Common myeloid progenitor, CD34-positive (primary cell): ENCODE results near the gene RAPSN.
A peak's percentile ranks its signal among the peaks of the same experiment; 100 is the strongest.

Experiments used
- CTCF ChIA-PET: fragments of 350-600 bp; sonication (Branson Sonifier 250); formaldehyde crosslinking; loops from one replicate; lab custom pipeline; 2021; ENCODE audit warnings: antibody characterized with exemption; lab: Charles Lee
- POLR2A ChIA-PET: fragments of 350-600 bp; sonication (Branson Sonifier 250); formaldehyde crosslinking; loops from one replicate; lab custom pipeline; 2021; ENCODE audit warnings: antibody characterized with exemption; lab: Charles Lee
- DNase-seq, 3 donors: peaks; one replicate each; pipeline versions ENCODE4 v3.0.0 to v3.0.0-alpha.2; 2013
- H3K27ac ChIP-seq, 2 experiments: 1 replicate in 1 of 2; 2 replicates in 1 of 2; pipeline ENCODE4 v1.7.0; 2013; ENCODE audit warnings: inconsistent platforms in 2 of 2, low read length in 2 of 2, mild to moderate bottlenecking in 2 of 2, low read depth in 1 of 2, moderate library complexity in 1 of 2; ENCODE audit not compliant: severe bottlenecking in 2 of 2, insufficient read depth in 1 of 2, poor library complexity in 1 of 2
- H3K27me3 ChIP-seq, 5 experiments: replicated peaks in 2 of 5; 1 replicate in 3 of 5; 2 replicates in 2 of 5; pipeline versions ENCODE4 v1.6.1 to v1.7.0; 2013; ENCODE audit warnings: low read length in 4 of 5, mild to moderate bottlenecking in 2 of 5, moderate library complexity in 2 of 5, inconsistent platforms in 1 of 5; ENCODE audit not compliant: insufficient read depth in 5 of 5, control insufficient read depth in 4 of 5
- H3K36me3 ChIP-seq, 4 experiments: 1 replicate in 2 of 4; 2 replicates in 2 of 4; pipeline versions ENCODE4 v1.6.1 to v1.7.0; 2013; ENCODE audit warnings: low read length in 3 of 4, control low read depth in 1 of 4, mild to moderate bottlenecking in 1 of 4; ENCODE audit not compliant: control insufficient read depth in 4 of 4, insufficient read depth in 4 of 4
- H3K4me1 ChIP-seq, 4 experiments: 1 replicate in 3 of 4; 2 replicates in 1 of 4; pipeline versions ENCODE4 v1.6.1 to v1.7.1; 2013; ENCODE audit warnings: low read length in 3 of 4, mild to moderate bottlenecking in 3 of 4, control low read depth in 1 of 4, inconsistent platforms in 1 of 4, moderate library complexity in 1 of 4; ENCODE audit not compliant: control insufficient read depth in 4 of 4, insufficient read depth in 4 of 4; ENCODE audit errors: control extremely low read depth in 1 of 4
- H3K4me3 ChIP-seq, 7 experiments: 1 replicate in 4 of 7; 2 replicates in 3 of 7; pipeline versions ENCODE4 v1.5.1 to v1.7.0; 2013; ENCODE audit warnings: mild to moderate bottlenecking in 7 of 7, low read length in 6 of 7, moderate library complexity in 6 of 7, inconsistent platforms in 2 of 7, low read depth in 2 of 7, control low read depth in 1 of 7; ENCODE audit not compliant: insufficient read depth in 4 of 7, control insufficient read depth in 1 of 7; ENCODE audit errors: extremely low read depth in 1 of 7
- H3K9me3 ChIP-seq, 5 experiments: 1 replicate in 4 of 5; 2 replicates in 1 of 5; pipeline versions ENCODE4 v1.6.1 to v1.7.1; 2013; ENCODE audit warnings: low read length in 4 of 5, mild to moderate bottlenecking in 2 of 5, inconsistent platforms in 1 of 5, low read depth in 1 of 5, moderate library complexity in 1 of 5; ENCODE audit not compliant: control insufficient read depth in 4 of 5, insufficient read depth in 2 of 5; ENCODE audit errors: control extremely low read depth in 1 of 5
- WGBS: methylation state at CpG from one replicate; pipeline ENCODE4 v1.1.5; 2013; ENCODE audit not compliant: insufficient coverage; 5-methylcytosine and 5-hydroxymethylcytosine counted together

RAPSN gene

GRCh38 chr11:47478651-47479329 lies 29.9 kb upstream of the RAPSN start:
- 100% methylated on average over 3 of the region's 5 CpGs for WGBS
- CTCF ChIA-PET, result interaction anchor here (0.5 to 1.8 kb wide), 9 partner anchors 9 to 229 kb away, joined by 3 to 5 read pairs (median 4); no protein-coding TSS in a partner anchor

GRCh38 chr11:47477753-47478152 lies 28.8 kb upstream of the RAPSN start:
- no peaks in the 10 kb centered on the region for H3K9me3 ChIP-seq
- whole genome bisulfite sequencing, result no CpG with 5 or more reads among the region's 4 CpGs
- no peak overlapping the region for H3K27ac ChIP-seq
- H3K4me3 ChIP-seq, result no peak overlapping the region
- POLR2A ChIA-PET, result no interaction called here
- H3K27me3 ChIP-seq, result no peaks in the 10 kb centered on the region
- H3K36me3 ChIP-seq, result peaks cover 40 to 95% (median 72%) of the 10 kb centered on the region in 4 experiments
- no peak for DNase-seq
- CTCF ChIA-PET, result interaction anchor here (1.0 to 1.8 kb wide), 3 partner anchors 8 to 55 kb away, joined by 3 to 4 read pairs (median 4); no protein-coding TSS in a partner anchor
- no peaks in the 10 kb centered on the region for H3K4me1 ChIP-seq

More at GRCh38 chr11:47478651-47479329, 29.9 kb upstream of the RAPSN start:
- POLR2A ChIA-PET, result no interaction called here
- Histone ChIP-seq H3K36me3 (peaks cover 36 to 95% (median 71%) of the 10 kb centered on the region in 4 experiments), H3K4me3 (no peak overlapping the region), H3K9me3 (no peaks in the 10 kb centered on the region), H3K27ac (peak overlapping the region in 1 of 2 experiments; percentile 40), H3K4me1 (no peaks in the 10 kb centered on the region), H3K27me3 (no peaks in the 10 kb centered on the region)
- no peak for DNase-seq

GRCh38 chr11:47477323-47477722 lies 28.4 kb upstream of the RAPSN start:
- peaks cover 40 to 95% (median 72%) of the 10 kb centered on the region in 4 experiments for H3K36me3 ChIP-seq
- no peaks in the 10 kb centered on the region for H3K9me3 ChIP-seq
- H3K4me1 ChIP-seq, result no peaks in the 10 kb centered on the region
- POLR2A ChIA-PET, result interaction anchor here (0.6 kb wide), 1 partner anchor 433 kb away, joined by 3 read pairs; no protein-coding TSS in a partner anchor
- no peak overlapping the region for H3K27ac ChIP-seq
- H3K27me3 ChIP-seq, result no peaks in the 10 kb centered on the region
- CTCF ChIA-PET, result no interaction called here
- peak in 2 of 3 donors; percentile 20 to 37 for DNase-seq
- H3K4me3 ChIP-seq, result no peak overlapping the region

- WGBS, result 93% methylated on average over 4 of the region's 4 CpGs
- DNase-seq, result no peak
- POLR2A ChIA-PET, result interaction anchor here (0.7 kb wide), 1 partner anchor 94 kb away, joined by 3 read pairs; no protein-coding TSS in a partner anchor
Observed at GRCh38 chr11:47470671-47471070, 21.7 kb upstream of the RAPSN start.

GRCh38 chr11:47469361-47470179 lies 20.6 kb upstream of the RAPSN start:
- no peaks in the 10 kb centered on the region for H3K9me3 ChIP-seq
- peaks cover 21 to 90% (median 76%) of the 10 kb centered on the region in 4 experiments for H3K36me3 ChIP-seq
- H3K4me3 ChIP-seq, result no peak overlapping the region
- H3K27ac ChIP-seq, result peak overlapping the region in 1 of 2 experiments; percentile 27
- no peaks in the 10 kb centered on the region for H3K4me1 ChIP-seq
- no peak for DNase-seq
- CTCF ChIA-PET, result interaction anchor here (0.9 to 1.7 kb wide), 4 partner anchors 9 to 147 kb away, joined by 3 to 6 read pairs (median 4); no protein-coding TSS in a partner anchor
- no peaks in the 10 kb centered on the region for H3K27me3 ChIP-seq
- 97% methylated on average over 3 of the region's 7 CpGs for WGBS
- POLR2A ChIA-PET, result no interaction called here

More at GRCh38 chr11:47470671-47471070, 21.7 kb upstream of the RAPSN start:
- Histone ChIP-seq H3K4me1 (no peaks in the 10 kb centered on the region), H3K27ac (no peak overlapping the region), H3K27me3 (no peaks in the 10 kb centered on the region), H3K36me3 (peaks cover 30 to 90% (median 79%) of the 10 kb centered on the region in 4 experiments), H3K9me3 (no peaks in the 10 kb centered on the region), H3K4me3 (no peak overlapping the region)
- CTCF ChIA-PET, result interaction anchor here (0.9 to 1.7 kb wide), 3 partner anchors 8 to 25 kb away, joined by 3 to 6 read pairs (median 4); no protein-coding TSS in a partner anchor

GRCh38 chr11:47468598-47469214 lies 19.8 kb upstream of the RAPSN start:
- Histone ChIP-seq H3K4me3 (no peak overlapping the region), H3K9me3 (no peaks in the 10 kb centered on the region), H3K4me1 (no peaks in the 10 kb centered on the region), H3K27me3 (no peaks in the 10 kb centered on the region), H3K27ac (peak overlapping the region in 1 of 2 experiments; percentile 27), H3K36me3 (peaks cover 18 to 90% (median 74%) of the 10 kb centered on the region in 4 experiments)
- ChIA-PET POLR2A (no interaction called here), CTCF (interaction anchor here (1.6 to 1.7 kb wide), 2 partner anchors 15 to 148 kb away, joined by 4 to 5 read pairs; no protein-coding TSS in a partner anchor)
- DNase-seq, result no peak
- WGBS, result 93% methylated on average over 6 of the region's 8 CpGs
